ENCODE measurements around the gene GOPC.

Gene GOPC

DNA sequence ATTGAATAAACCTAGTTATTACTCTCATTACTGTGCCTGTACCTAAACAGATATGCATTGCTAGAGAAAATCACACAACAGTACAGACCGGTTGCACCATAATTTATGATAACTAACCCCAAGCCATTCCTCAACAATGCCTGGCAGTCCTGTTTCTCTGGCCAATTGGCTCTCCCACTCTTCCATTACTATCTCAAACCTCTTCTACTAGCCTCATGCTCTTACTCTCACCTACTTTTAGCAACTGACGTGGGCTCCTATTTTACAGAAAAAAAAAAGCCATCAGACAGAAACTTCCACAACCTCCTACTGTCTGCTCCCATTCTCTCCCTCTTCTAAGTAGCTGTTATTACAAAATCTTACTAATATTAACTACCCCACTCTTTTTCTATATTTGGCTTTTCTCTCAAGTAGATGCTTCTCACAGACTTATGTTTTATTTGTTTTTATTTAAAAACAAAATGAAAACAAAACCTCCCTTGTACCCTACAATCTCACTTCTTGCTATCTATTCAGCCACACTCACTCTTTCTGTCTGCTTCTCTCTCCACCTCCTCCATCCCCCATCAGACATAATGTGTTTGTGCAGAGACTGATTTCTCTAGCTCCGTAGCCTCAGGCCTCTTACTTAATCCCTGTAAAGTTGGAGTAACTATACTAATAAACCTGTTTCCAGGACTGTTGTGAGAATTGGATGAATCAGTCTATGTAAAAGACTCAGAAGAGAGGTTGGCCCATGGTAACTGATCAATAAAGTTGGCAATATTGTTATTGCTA, 9.1 kb downstream of the GOPC start:
- no peaks in the 10 kb centered on the region for H3K27me3 ChIP-seq (ENCODE audit: low read depth, low read length)
- H3K4me3 ChIP-seq (ENCODE audit: low read length) = no peak overlapping the region
- H4K20me1 ChIP-seq (ENCODE audit: insufficient read depth, low read length) = peaks cover 25% of the 10 kb centered on the region
- no peak overlapping the region for H3K9ac ChIP-seq (ENCODE audit: low read length)
- H3K9me3 ChIP-seq (ENCODE audit: insufficient read depth, low read length) = no peaks in the 10 kb centered on the region
- H2AFZ ChIP-seq (ENCODE audit: low read depth, low read length) = no peak overlapping the region
- H3K27ac ChIP-seq (ENCODE audit: low read length) = no peak overlapping the region
- no peak overlapping the region for H3K4me2 ChIP-seq (ENCODE audit: low read length)
- peaks cover 10% of the 10 kb centered on the region for H3K4me1 ChIP-seq (ENCODE audit: low read length)
- peaks cover 25% of the 10 kb centered on the region for H3K36me3 ChIP-seq (replicated peaks; ENCODE audit: low read depth, low read length)
- peaks cover 87% of the 10 kb centered on the region for H3K79me2 ChIP-seq (ENCODE audit: low read length)
- TF ChIP-seq, protein P1, sequence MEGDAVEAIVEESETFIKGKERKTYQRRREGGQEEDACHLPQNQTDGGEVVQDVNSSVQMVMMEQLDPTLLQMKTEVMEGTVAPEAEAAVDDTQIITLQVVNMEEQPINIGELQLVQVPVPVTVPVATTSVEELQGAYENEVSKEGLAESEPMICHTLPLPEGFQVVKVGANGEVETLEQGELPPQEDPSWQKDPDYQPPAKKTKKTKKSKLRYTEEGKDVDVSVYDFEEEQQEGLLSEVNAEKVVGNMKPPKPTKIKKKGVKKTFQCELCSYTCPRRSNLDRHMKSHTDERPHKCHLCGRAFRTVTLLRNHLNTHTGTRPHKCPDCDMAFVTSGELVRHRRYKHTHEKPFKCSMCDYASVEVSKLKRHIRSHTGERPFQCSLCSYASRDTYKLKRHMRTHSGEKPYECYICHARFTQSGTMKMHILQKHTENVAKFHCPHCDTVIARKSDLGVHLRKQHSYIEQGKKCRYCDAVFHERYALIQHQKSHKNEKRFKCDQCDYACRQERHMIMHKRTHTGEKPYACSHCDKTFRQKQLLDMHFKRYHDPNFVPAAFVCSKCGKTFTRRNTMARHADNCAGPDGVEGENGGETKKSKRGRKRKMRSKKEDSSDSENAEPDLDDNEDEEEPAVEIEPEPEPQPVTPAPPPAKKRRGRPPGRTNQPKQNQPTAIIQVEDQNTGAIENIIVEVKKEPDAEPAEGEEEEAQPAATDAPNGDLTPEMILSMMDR (IDR thresholded peaks at IDR 0.05; ENCODE audit: low read depth, low read length) = no peak
- TF ChIP-seq EZH2phosphoT487 (IDR thresholded peaks at IDR 0.05; ENCODE audit: low read depth) = no peak

DNA sequence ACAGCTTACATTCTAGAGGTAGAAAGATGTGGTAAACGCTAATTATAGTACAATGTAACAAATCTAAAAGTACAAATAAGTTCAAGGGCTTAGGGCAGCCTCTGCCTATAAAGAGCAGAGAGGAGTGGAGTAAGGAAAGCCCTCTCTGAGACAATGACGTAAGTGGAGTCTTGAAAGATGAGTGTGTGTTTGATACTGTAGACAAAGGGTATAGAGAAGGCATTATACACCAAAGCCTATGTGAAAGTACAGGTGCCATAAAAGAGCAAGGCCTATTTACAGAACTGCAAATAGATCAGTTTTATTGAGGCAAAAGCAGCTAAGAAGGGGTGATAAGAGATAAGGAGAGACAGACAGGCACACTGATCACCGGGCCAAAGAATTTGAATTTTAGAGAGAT, 10.9 kb downstream of the GOPC start:
- Histone ChIP-seq H2AFZ (ENCODE audit: low read depth, low read length) (no peak overlapping the region), H4K20me1 (ENCODE audit: insufficient read depth, low read length) (peaks cover 31% of the 10 kb centered on the region), H3K27me3 (ENCODE audit: low read depth, low read length) (no peaks in the 10 kb centered on the region), H3K9ac (ENCODE audit: low read length) (no peak overlapping the region), H3K4me3 (ENCODE audit: low read length) (no peak overlapping the region), H3K27ac (ENCODE audit: low read length) (no peak overlapping the region), H3K4me1 (ENCODE audit: low read length) (peaks cover 10% of the 10 kb centered on the region), H3K9me3 (ENCODE audit: insufficient read depth, low read length) (no peaks in the 10 kb centered on the region), H3K36me3 (replicated peaks; ENCODE audit: low read depth, low read length) (peaks cover 13% of the 10 kb centered on the region), H3K4me2 (ENCODE audit: low read length) (no peak overlapping the region), H3K79me2 (ENCODE audit: low read length) (peaks cover 86% of the 10 kb centered on the region)
- TF ChIP-seq, protein P1 (IDR thresholded peaks at IDR 0.05; ENCODE audit: low read depth, low read length) = no peak
- no peak for TF ChIP-seq EZH2phosphoT487 (IDR thresholded peaks at IDR 0.05; ENCODE audit: low read depth)

DNA sequence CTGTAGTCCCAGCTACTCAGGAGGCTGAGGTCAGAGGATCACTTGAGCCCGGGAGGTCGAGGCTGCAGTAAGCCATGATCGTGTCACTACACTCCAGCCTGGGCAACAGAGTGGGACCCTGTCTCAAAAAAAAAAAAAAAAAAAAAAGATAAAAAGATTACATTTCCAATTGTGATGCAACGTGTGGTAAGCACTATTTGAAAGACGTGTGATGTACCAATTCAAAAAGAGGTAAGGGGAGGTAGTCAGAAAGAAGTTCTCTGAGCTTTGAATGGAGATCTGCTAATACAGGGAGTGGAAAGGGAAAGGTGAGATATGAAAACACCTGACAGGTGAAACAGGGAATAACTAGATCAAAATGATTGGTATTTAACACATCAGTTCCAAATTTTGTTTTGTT, 11.9 kb downstream of the GOPC start:
- Histone ChIP-seq H3K4me3 (ENCODE audit: low read length) (no peak overlapping the region), H3K27me3 (ENCODE audit: low read depth, low read length) (no peaks in the 10 kb centered on the region), H3K4me2 (ENCODE audit: low read length) (no peak overlapping the region), H4K20me1 (ENCODE audit: insufficient read depth, low read length) (peaks cover 31% of the 10 kb centered on the region), H2AFZ (ENCODE audit: low read depth, low read length) (no peak overlapping the region), H3K9me3 (ENCODE audit: insufficient read depth, low read length) (no peaks in the 10 kb centered on the region), H3K4me1 (ENCODE audit: low read length) (peaks cover 10% of the 10 kb centered on the region), H3K27ac (ENCODE audit: low read length) (no peak overlapping the region), H3K36me3 (replicated peaks; ENCODE audit: low read depth, low read length) (peaks cover 17% of the 10 kb centered on the region), H3K79me2 (ENCODE audit: low read length) (peaks cover 88% of the 10 kb centered on the region), H3K9ac (ENCODE audit: low read length) (no peak overlapping the region)
- TF ChIP-seq EZH2phosphoT487 (IDR thresholded peaks at IDR 0.05; ENCODE audit: low read depth) = no peak
- TF ChIP-seq, protein P1 (IDR thresholded peaks at IDR 0.05; ENCODE audit: low read depth, low read length) = no peak

DNA sequence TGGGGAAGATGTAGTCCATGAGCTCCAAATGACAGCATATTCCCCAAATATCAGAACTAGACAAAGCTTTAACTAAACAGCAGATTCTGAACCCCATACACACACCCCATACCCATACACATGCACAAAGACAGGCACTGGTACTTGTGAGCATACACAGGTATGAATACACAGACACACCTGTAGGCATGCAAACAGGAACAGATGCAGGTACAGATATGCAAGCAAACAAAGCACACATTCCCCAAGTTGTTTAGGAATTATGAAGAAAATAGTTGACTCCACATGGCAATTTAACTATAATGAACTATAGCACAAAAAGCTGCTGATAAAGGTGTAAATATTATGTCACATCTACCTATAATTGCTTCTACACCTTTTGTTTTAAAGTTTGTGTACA, 16.7 kb downstream of the GOPC start:
- H3K9ac ChIP-seq (ENCODE audit: low read length) = no peak overlapping the region
- peaks cover 13% of the 10 kb centered on the region for H3K36me3 ChIP-seq (replicated peaks; ENCODE audit: low read depth, low read length)
- H4K20me1 ChIP-seq (ENCODE audit: insufficient read depth, low read length) = peaks cover 15% of the 10 kb centered on the region
- H3K4me1 ChIP-seq (ENCODE audit: low read length) = no peaks in the 10 kb centered on the region; the same call in 1 of the 2 replicates
- H3K9me3 ChIP-seq (ENCODE audit: insufficient read depth, low read length) = no peaks in the 10 kb centered on the region
- no peak overlapping the region for H3K27ac ChIP-seq (ENCODE audit: low read length)
- TF ChIP-seq, protein P1 (IDR thresholded peaks at IDR 0.05; ENCODE audit: low read depth, low read length) = no peak
- TF ChIP-seq EZH2phosphoT487 (IDR thresholded peaks at IDR 0.05; ENCODE audit: low read depth) = no peak
- H3K4me2 ChIP-seq (ENCODE audit: low read length) = no peak overlapping the region
- H3K4me3 ChIP-seq (ENCODE audit: low read length) = no peak overlapping the region
- no peaks in the 10 kb centered on the region for H3K27me3 ChIP-seq (ENCODE audit: low read depth, low read length)
- H2AFZ ChIP-seq (ENCODE audit: low read depth, low read length) = no peak overlapping the region
- peaks cover 86% of the 10 kb centered on the region for H3K79me2 ChIP-seq (ENCODE audit: low read length)

All from OCI-LY3 (cell line).